ENCODE data around the gene ENPP3.

The ENPP3 gene

GRCh38 chr6:131636880-131637792 is at the start of gene ENPP3:
ENPP3 (plus strand) TSS chr6:131637302; CDS start chr6:131637385, 83 bp downstream.
- DNase-seq = no peak

GRCh38 chr6:131587909-131588308 is 49.2 kb upstream of the ENPP3 start:
- DNase-seq = no peak

- DNase-seq = no peak
Measured at GRCh38 chr6:131588643-131589042, 48.5 kb upstream of the ENPP3 start.

DNA sequence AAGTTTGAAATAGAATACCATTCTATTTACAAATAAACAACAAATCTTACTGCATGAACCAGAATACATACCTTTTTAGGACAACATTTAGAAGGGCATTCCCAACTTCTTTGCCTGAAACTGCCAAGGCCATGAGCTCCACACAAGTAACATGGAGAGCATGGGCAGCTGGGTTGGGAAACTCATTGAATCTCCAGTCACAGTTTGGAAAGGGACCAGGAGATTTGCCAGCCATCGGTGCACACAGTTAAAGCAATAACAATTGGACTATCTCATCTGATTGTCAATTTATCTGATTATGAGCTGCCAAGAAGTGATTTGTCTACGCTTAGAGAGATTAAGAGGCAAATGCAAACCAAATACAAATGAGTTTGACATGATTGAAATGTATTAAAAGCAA is 44.2 kb upstream of the ENPP3 start:
- DNase-seq = no peak

DNA sequence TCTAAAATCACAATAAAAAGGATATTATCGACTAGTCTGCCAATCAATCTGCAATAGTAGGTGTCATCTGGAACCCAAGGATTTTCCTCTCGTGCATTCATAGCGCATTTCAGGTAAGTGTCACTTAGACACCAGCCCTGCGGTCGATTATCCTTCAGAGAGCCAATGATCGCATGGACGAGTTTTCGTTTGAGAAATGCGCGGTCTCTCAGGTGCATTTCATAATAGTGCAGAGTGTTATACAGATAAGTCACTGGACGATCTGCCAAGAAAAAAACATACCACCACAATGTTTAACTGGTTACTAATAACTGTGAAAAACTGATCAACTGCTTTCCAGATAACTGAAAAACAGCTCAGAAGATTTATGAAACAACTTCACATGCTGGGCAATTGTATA is 43.0 kb upstream of the ENPP3 start:
- no peak for DNase-seq

GRCh38 chr6:131597446-131597845 is 39.7 kb upstream of the ENPP3 start:
- DNase-seq = no peak

GRCh38 chr6:131600716-131601115 is 36.4 kb upstream of the ENPP3 start:
- no peak for DNase-seq

- DNase-seq = no peak
Measured at GRCh38 chr6:131602781-131603312, 34.3 kb upstream of the ENPP3 start.

GRCh38 chr6:131613296-131613925 is 23.7 kb upstream of the ENPP3 start:
- no peak for DNase-seq

- no peak for DNase-seq
Measured at GRCh38 chr6:131615275-131615674, 21.8 kb upstream of the ENPP3 start.

DNA sequence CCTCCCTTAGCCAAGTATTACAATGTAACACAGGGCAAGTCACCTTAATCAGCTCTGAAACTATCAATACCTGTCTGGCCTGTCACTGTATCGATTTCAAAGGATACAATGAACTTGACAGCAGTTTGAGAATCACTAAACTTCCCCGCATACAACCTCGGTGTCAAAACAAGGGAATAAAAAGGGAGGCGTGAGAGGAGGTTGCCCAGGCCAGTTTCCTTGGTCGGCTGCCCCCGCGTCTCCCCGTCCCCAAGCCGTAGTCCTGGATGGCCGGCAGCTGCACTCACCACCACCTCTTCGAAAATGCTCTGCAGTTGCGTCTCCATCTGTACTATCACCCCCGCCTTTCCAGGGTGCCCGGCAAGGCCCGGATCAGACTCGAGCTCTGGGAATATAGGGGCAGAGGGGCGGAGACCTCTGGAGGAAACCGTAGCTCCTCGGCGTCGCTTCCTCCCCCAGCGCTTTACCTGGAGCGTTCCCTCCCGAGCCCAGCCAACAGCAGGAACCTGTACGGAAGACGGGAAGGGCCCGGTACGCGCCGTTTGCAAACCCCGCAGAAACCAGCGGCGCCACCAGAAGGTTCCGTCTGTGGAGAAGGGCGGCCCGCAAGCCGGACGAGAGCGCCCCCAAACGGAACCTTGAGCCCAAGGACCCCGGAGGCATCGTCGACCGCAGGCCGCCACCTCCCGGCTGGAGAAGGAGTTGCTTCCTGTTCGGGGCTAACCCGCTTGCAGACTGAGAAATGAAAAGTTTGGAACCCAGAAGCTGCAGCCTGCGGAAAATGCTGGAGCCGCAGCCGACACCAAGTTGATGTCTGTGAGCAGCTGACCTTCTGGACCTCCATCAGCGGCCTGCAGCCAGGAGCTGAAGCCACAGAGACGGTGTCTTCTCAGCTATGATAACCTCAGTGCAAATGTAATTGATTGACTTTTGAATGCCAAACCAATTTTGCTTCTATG is 9.1 kb upstream of the ENPP3 start, which contains the start of gene MED23:
Gene MED23, minus strand, starts transcription at position 519 of the 959 bp plus-strand sequence. Its CDS starts 193 bp downstream, at position 326.
- peak; percentile 91 for DNase-seq

GRCh38 chr6:131628726-131629125 is 8.4 kb upstream of the ENPP3 start:
- DNase-seq = no peak

- DNase-seq = no peak
Measured at GRCh38 chr6:131629651-131630050, 7.5 kb upstream of the ENPP3 start.

DNA sequence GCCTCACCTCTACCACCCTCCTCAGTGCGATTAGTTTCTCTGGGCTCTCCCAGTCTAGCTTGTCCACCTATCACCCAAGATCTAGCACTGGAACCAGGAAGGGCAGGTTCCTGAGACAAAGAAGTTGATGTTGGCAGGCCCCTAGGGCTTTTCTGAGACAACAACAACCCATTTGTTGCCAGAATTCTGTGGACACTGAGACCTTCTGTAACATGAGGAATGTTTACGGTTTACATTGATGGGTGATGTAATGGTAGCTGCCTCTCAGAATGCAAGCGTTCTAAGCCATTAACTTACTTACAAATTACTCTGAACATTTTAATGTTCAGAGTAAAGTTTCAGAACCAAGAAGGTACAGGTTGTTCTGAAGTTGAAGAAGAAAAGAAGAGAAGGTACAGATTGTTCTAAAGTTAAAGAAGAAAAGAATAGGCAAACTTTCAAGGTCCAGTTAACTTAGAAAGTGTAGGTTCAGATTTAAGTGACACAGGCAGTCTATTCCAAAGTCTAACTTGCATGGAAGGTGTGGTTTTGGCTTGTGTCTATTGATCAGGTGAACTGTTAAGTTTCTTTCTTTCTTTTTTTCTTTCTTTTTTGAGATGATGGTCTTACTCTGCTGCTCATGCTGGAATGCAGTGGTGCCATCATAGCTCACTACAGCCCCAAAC is 5.3 kb upstream of the ENPP3 start:
- DNase-seq = no peak

GRCh38 chr6:131635384-131636340 is 1.4 kb upstream of the ENPP3 start:
- DNase-seq = no peak

- no peak for DNase-seq
Measured at GRCh38 chr6:131638013-131638412, 911 bp downstream of the ENPP3 start.

GRCh38 chr6:131640100-131640499 is 3.0 kb downstream of the ENPP3 start:
- no peak for DNase-seq

- DNase-seq = no peak
Measured at GRCh38 chr6:131640576-131640975, 3.5 kb downstream of the ENPP3 start.

- DNase-seq = no peak
Measured at GRCh38 chr6:131641554-131641953, 4.5 kb downstream of the ENPP3 start.

DNA sequence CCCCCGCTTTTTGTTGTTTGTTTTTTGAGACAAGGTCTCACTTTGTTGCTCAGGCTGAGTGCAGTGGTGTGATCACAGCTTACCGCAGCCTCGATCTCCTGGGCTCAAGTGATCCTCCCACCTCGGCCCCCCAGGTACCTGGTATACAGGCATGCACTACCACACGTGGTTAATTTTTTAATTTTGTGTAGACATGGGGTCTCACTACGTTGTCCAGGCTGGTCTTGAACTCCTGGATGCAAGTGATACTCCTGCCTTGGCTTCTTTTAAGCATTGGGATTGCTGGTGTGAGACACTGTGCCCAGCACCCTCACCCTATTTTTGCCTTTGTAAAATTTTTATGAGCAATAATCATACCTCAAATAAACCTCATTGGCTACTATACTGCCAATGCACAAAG is 5.5 kb downstream of the ENPP3 start:
- no peak for DNase-seq
